GM18867 (cell line): ENCODE results near the gene CCDC59.
"Not testable (repeated sequence)": the region's sequence is repeated elsewhere in the genome, so short reads cannot be mapped to it uniquely, and the experiment has no call there.

Source experiments
- ATAC-seq: cut with Tn5 transposase; IDR thresholded peaks from one replicate; pipeline ENCODE4 v1.9.1; 2021; ENCODE audit warnings: mild to moderate bottlenecking, moderate library complexity; ENCODE audit not compliant: unreplicated experiment

The CCDC59 gene, protein sequence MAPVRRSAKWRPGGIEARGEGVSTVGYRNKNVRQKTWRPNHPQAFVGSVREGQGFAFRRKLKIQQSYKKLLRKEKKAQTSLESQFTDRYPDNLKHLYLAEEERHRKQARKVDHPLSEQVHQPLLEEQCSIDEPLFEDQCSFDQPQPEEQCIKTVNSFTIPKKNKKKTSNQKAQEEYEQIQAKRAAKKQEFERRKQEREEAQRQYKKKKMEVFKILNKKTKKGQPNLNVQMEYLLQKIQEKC

DNA sequence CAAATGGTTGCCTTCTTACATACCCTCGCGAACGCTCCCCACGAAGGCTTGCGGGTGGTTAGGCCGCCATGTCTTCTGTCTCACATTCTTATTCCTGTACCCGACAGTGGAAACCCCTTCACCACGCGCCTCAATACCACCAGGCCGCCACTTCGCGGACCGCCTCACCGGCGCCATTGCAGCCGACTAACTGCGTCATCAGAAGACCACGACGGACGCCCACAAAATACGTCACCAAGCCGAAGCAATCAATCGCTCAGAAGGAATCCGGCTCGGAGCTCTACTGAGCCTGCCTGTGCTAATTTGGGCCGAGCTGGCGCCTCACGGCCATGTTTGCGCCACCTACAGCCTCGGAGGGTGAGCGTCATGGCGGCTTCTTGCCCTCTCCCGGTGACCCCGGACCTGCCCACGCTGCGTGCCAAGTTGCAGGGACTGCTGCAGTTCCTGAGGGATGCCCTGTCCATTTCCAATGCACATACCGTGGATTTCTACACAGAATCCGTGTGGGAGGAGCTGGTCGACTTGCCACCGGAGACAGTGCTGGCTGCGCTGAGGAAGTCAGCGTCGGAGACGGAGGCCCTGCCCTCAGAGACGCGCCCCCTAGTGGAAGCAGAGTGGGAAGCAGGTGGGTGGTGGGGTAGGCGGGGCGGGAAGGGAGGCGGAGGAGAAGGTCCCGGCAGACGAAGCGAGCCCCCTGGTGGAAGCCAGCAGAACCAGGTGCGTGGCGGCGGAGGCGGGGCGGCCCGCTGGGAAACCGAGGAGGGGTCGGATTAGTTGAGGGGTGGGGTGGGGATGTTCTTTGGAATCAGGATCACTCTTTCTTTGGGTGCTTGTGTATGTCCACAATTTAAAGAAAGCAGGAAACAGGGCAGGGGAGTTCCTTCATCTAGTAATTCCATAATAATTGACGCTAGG lies at the start of gene CCDC59, which contains the start of gene METTL25:
Gene CCDC59 (minus strand): TSS at position 188 of the 915 bp plus-strand sequence. CDS start 11 bp downstream, at position 177.
Gene METTL25 (plus strand): TSS at position 330 of the 915 bp plus-strand sequence. CDS start 37 bp downstream, at position 367.
- peak; percentile 91 for ATAC-seq

DNA sequence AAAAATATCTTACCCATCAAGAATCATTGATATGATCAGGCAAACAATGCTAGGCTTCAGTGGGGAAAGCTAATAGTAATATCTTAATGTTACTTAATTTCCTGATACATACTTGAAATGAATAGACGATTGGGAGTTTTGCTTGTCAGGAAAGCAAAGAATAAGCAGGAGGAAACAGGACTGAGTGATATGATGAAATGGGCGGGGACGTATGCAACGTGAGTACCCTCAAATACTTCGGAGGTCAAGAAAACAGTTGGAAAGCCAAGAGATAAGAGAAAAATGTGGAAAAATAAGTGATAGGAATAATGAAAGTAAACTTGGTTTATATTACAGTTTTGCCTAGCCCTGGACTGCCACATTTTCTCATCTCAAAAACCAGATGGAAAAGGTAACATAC lies 49.3 kb upstream of the CCDC59 start:
- ATAC-seq = no peak

DNA sequence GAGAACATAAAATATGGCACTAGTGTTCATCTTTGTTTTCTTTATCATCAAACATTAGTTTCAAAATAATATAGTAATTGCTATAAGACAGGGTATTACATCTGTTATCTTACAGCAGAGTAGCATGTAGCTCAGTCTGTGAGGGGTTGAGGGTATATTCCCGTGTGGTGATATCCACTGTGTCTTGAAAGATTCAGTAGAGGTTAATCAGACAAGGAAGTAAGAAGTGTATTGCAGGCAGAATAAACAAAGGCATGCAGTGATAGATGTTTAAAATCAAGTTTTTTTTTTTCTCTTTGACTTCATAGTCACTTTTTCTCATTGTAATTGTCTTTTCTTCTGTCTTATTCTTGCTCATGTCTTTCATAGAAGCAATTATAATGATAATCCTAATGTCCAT lies 48.5 kb upstream of the CCDC59 start:
- no peak for ATAC-seq

DNA sequence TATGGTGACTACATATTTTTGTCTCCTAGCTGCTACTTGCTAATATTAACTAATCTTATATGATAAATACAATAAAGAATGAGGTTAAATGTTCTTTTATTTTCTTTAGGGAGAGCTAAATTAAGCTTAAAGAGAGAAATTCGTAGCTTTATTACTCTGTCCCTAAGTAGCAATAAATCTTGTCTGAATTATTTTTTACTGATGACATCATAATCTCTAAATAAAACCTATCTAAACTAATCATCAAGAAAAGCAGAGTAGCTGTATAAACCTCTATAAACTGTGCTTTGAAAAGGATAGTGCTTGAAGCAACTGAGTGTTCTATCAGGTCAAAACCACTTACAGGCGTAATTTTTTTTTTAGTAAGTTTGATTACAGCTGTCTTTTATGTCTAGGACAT lies 42.6 kb upstream of the CCDC59 start:
- no peak for ATAC-seq

DNA sequence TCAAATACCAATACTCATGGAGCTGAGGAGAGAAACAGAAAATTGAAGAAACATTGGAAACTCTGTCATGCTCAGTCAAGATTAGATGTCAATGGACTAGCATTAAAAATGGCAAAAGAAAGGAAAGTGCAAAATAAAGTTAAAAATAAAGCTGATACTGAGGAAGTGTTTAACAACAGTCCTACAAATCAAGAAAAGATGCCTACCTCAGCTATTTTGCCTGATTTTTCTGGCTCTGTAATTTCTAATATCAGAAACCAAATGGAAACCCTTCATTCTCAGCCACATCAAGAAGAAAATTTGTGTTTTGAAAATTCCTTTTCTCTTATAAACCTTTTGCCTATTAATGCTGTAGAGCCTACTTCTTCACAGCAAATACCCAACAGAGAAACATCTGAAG lies 40.7 kb upstream of the CCDC59 start:
- ATAC-seq = no peak

DNA sequence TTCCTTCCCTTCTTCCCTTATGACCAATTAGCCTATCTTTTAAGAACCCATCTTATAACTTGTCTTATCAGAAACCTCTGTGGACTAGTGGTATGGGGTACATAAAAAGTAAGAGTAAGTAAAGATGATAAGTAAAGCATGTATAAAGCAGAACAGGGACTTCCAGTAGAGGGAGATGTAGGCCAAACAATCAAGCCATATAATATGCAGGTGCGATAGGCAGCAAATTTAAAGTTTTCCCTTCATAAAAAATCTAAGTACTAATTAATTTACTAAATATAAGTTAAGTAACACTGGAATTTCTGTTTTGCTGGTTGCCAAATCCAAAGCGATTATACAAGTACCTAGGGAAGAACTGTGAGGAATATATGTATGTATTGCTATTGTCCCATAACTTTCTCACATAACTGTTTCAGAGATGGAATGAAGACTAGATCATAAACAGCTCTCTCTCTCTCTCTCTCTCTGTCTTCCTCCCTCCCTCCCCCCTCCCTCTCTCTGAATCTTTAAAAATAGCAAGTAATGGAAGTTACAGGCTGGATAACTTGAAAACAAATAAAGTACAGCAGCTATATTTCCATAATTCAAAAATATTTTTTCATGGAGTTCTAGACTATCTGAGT lies 25.9 kb upstream of the CCDC59 start:
- peak; percentile 61 for ATAC-seq

DNA sequence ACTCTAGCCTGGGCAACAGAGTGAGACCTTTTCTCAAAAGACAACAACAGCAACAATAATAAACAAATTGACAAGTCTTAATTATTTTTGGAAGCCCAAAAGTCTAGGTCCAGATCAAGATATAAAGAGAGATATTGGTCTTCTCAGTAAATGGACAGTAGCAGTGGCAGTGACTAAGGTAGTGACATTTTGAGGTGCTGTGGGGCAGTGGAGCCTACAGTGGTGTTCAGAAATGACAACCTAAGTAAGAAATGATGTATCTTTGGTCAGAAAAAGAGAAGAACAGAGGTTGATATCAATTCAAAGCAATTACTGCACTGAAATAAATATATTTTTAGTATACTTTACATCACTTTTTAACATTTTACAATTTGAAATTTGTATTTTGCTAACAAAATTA lies 20.8 kb upstream of the CCDC59 start:
- ATAC-seq = no peak

DNA sequence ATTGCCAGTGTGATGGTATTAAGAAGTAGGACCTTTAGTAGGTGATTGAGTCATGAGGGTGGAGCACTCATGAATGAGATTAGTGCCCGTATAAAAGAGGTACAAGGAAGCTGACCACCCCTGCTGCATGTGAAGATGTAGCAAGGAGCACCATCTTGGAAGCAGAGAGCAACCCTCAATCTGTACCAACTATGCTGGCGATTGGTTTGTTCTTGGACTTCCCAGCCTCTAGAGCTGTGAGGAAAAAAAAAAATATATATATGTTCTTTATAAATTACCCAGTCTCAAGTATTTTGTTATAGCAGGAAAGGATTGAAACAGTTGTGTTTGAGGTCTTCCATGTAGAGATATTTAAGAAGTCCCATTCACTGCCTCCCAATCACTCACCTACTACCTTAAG lies 17.0 kb upstream of the CCDC59 start:
- ATAC-seq = no peak

DNA sequence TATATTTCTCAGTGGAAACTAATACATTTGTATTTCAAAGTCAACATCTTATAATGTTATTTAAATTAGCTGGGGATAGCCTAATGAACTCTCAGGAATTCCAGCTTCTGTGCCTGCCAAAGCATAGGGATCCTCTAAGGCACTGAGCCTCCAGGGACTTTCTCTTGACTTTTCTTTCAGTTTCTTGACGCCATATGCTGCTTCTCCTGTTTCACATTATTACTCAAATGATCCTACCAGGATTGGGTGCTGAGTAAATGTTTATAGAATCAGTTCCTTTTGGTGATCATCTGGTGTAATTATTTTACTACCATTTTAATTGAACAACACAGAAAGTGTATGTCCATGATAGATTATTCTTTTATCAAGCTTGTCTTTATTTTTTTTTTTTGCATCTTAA lies 8.0 kb upstream of the CCDC59 start:
- no peak for ATAC-seq

DNA sequence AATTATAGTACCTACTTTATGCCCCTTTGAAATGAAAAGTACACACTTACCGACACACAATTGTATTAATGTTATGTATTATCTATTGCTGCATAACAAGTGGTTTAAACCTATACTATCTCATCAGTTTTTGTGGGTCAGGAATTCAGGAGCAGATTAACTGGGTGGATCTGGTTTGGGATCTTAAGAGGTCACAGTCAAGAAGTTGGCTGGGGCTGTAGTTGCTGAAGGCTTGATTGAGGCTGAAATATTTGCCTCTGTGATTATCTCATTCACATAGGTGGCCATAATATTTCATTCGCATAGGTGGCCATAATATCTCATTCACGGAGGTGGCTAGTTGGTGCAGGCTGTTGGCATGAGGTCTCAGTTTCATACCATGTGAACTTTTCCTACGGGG lies 5.8 kb upstream of the CCDC59 start:
- no peak for ATAC-seq

DNA sequence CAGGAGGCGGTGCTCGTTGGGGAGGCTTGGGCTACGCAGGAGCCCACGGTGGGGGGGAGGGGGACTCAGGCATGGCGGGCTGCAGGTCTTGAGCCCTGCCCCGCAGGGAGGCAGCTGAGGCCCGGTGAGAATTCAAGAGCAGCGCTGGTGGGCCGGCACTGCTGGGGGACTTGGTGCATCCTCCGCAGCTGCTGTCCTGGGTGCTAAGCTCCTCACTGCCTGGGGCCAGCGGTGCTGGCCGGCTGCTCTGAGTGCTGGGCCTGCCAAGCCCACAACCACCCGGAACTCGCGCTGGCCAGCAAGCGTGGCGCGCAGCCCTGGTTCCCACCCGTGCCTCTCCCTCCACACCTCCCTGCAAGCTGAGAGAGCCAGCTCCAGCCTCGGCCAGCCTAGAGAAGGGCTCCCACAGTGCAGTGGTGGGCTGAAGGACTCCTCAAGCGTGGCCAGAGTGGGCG lies 3.3 kb upstream of the CCDC59 start:
- no peak for ATAC-seq

DNA sequence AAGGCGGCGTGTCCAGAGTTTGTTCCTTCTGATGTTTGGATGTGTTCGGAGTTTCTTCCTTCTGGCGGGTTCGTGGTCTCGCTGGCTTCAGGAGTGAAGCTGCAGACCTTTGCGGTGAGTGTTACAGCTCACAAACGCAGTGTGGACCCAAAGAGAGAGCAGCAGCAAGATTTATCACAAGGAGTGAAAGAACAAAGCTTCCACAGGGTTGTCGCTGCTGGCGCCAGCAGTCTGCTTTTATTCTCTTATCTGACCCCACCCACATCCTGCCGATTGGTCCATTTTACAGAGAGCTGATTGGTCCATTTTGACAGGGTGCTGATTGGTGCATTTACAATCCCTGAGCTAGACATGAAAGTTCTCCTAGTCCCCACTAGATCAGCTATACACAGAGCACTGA lies 2.6 kb upstream of the CCDC59 start:
- ATAC-seq = not testable (repeated sequence)

DNA sequence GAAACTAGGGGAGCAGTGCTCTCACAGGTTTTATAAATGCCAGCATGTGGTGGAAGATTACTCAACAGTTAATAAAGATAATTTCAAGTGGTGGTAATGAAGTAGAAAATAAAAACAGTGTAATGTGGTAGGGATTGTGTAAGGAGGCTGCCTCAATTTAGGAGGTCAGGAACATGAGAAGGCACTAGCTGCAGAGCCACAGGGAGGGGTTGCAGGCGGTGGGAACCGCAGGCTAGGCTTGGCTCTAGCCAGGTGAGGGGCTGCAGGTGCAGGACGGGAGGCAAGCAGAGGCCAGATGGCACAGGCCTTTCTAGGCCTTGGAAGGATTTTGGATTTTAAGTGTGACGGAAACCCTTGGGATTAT lies 910 bp upstream of the CCDC59 start:
- ATAC-seq = peak; percentile 10

DNA sequence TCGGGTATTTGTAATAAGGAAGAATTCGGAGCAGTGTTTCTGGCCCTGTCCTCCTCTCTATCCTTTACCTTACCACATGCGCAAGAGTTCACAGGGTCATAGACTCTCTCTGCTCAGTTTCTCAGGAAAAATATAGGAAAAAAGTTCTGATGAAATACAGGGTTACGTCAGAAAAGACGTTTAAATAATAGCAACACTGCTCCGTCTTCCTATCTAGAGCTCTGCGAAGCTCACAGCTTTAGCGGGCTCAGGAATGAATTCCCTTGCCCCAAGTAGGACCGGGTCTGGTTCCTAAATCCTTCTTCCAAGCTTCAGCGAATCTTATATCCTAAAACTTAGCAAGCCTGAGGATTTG lies 365 bp downstream of the CCDC59 start:
- ATAC-seq = no peak

DNA sequence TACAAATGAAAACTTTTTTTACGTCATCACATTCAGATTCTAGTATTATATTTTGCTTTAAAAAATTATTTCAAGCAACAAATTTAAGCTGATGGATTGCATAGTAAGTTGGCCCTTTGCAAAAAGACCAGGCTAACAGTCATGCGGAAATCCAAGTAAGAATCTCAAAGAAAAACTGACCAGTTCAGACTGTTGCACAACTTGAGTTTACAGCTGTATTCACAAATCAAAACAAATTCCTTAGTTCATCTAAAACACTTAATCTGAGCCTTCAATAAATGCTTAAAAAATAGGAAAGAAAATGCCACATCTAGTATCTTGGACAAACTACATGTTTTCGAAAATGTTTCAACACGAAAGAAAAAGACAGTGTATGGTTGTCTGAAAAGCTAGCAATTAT lies 847 bp downstream of the CCDC59 start:
- ATAC-seq = no peak

DNA sequence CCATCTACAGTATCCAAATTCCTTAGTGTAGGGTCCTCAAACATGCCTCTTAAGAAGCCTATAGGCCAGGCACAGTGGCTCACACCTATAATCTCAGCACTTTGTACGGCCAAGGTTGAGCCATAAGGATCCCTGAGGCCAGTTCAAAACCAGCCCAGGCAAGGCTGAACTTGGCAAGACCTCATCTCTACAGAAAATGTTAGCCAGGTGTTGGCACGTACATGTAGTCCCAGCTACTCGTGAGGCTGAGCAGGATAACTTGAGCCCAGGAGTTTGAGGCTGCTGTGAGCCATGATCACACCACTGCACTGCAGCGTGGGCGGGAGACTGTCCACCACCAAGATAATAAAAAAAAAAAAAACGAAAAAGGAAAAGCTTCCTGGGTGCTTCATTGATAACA lies 6.8 kb downstream of the CCDC59 start:
- ATAC-seq = no peak

DNA sequence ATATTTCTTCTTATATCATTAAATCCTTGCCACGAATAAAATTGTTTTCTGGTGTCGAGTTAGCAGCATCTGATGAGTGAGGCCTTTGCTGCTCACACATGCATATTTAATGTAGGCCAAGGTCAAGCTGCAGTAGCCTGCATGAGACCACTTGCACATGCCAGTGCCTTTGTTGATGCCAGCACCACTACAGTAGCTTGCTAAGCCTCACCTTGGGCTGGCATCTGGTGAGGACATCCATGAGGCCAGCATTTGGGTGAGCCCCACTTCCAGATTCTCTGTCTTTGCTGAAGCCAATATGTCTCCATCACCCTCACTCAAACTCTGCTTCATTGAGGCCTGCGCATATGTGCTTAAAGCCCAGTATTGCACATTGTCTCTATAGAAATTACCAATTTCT lies 8.0 kb downstream of the CCDC59 start:
- ATAC-seq = no peak

DNA sequence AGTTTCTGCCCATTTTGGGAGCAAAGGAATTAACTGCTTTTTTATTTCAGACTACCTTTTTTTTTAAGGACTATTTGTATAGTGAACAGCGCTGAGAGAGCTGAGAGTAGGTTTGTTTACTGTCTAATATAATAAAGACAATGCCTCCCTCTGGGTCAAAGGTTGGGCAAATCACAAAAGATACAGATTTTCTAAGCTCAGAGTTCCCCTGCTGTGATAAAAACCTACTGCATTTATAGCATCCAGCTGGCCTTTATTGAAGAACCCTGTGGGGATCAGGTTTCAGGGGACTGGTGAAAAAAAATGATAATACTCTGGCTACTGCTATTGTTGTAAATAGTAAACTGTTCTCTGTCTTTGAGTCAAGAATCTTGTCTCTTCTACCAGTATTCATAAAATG lies 28.7 kb downstream of the CCDC59 start:
- no peak for ATAC-seq

DNA sequence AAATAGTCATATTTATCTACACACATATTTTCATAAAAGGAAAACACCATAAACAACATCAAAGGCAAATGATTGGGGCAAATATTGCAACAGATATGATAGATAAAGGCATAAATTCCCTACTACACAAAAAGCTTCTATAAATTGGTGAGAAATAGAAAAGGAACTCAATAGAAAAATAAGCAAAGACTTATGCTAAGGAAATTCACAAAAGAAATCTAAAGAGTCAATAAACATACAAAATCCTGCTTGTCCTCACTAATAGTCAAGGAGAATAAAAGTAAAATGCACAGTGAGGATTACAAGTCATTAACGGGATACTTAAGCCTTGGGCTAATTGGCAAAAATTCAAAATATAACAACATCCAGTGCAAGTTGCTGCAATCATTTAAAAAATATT lies 30.3 kb downstream of the CCDC59 start:
- ATAC-seq = no peak

DNA sequence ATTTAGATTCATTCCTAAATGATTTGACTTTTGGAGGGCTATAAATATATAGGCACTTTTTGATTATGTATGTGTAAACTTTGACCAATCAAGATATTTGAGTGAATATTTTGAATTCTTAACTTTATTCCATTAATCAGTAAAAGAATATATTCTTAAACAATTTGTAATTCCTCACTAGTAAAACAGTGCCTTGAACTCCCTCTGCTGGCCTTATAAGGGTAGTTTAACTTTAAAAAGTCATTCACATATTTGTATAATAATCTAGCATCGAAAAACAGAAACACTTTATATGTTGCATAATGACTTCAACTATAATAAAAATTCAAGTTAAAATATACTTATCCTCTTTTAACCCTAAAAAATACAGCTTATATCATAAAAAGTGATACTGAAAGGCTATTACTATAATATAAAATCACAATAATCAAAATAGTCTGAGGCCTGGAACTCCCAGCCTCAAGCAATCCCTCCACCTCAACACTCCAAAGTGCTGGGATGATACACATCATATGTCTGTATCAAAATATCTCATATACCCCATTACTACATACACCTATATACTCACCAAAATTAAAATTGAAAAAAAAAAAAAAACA lies 31.2 kb downstream of the CCDC59 start:
- peak; percentile 65 for ATAC-seq

DNA sequence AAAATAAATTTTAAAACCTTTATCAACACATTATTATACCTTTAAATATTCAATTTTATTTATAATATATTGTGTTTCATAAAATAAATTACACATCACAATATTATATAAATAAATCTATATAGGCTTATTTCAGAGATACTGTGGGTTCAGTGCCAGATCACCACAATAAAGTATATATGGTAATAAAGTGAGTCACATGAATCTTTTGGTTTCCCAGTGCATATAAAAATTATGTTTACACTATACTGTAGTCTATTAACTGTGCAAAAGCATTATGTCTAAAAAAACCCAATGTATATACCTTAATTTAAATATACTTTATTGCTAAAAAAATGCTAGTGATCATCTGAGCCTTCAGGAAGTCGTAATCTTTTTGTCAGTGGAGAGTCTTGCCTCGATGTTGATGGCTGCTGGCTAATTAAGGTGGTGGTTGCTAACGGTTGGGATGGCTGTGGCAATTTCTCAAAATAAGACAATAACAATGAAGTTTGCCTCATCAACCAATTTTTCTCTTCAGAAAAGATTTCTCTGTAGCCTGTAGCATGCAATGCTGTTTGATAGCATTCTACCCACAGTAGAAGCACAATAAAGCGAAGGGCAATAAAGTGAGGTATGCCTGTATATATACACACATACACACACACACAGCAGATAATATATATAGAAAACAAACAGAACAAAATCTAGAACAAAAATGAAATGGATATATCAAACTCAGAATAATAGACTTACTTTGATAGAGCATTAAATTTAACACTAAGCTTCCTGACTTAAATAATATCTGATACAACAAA lies 32.4 kb downstream of the CCDC59 start:
- no peak for ATAC-seq
